Stimulated activated CD4-positive, alpha-beta T cell treated with anti-CD3 and anti-CD28 coated beads, Interleukin-4, amount 100 ng/mL, for 1 hour (primary cell): ENCODE measurements around the gene CAMK1D.
A peak's percentile ranks its signal among the peaks of the same experiment; 100 is the strongest.

Experiments used
- DNase-seq: peaks from one replicate; pipeline ENCODE4 v3.0.0-alpha.2; 2020

CAMK1D gene

GRCh38 chr10:12780634-12781601, 431.6 kb downstream of the CAMK1D start:
- DNase-seq: no peak

- no peak for DNase-seq
These were observed 432.6 kb downstream of the CAMK1D start for GRCh38 chr10:12781976-12782375.

- DNase-seq: peak; percentile 22
These were observed 433.2 kb downstream of the CAMK1D start for GRCh38 chr10:12782537-12782936.

DNA sequence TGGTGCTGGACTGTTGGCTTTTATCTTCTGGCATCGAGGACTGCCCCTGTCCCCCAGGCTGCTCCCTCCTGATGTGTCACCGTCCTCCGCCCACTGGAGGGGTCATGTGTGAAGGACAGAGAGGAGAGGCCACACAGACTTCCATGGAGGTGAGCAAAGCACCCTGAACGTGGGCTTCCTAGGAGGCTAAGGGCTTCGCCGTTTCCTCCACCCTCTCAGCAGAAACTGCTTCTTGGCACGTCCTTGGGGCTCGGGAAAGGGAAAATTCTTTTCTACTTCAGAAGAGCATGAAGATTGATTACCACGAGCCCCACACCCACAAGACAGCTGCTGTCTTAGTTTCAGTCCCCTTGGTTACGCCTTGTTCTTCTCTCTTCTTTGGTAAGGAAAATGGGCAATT, 433.9 kb downstream of the CAMK1D start:
- DNase-seq: no peak

GRCh38 chr10:12784646-12785045, 435.3 kb downstream of the CAMK1D start:
- DNase-seq: no peak

DNA sequence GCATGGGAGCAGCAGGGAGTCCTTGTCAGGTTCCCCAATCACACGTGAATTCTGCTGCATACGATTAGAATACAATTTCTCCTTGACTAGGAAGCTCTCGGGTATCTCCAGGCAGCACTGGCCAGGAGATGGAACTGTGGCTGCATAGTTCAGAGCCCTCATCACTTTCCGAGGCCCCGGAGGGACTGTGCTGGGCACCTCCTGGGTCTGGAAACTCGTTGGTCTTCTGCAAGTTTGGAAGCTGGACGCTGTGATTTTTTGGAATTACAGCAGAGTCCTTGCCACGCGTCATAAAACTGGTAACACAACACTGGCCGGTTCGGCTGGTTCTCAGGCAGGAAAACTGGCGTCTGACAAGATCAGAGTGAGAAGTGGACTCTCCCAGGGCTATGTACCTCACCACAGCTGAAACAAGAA, 436.1 kb downstream of the CAMK1D start:
- DNase-seq: no peak

- DNase-seq: no peak
These were observed 437.9 kb downstream of the CAMK1D start for GRCh38 chr10:12787297-12787696.

- DNase-seq: no peak
These were observed 438.9 kb downstream of the CAMK1D start for GRCh38 chr10:12788277-12788676.

GRCh38 chr10:12790270-12790669, 440.9 kb downstream of the CAMK1D start:
- DNase-seq: no peak

GRCh38 chr10:12791728-12792127, 442.4 kb downstream of the CAMK1D start:
- DNase-seq: no peak

GRCh38 chr10:12792889-12793556, 443.7 kb downstream of the CAMK1D start:
- DNase-seq: no peak

DNA sequence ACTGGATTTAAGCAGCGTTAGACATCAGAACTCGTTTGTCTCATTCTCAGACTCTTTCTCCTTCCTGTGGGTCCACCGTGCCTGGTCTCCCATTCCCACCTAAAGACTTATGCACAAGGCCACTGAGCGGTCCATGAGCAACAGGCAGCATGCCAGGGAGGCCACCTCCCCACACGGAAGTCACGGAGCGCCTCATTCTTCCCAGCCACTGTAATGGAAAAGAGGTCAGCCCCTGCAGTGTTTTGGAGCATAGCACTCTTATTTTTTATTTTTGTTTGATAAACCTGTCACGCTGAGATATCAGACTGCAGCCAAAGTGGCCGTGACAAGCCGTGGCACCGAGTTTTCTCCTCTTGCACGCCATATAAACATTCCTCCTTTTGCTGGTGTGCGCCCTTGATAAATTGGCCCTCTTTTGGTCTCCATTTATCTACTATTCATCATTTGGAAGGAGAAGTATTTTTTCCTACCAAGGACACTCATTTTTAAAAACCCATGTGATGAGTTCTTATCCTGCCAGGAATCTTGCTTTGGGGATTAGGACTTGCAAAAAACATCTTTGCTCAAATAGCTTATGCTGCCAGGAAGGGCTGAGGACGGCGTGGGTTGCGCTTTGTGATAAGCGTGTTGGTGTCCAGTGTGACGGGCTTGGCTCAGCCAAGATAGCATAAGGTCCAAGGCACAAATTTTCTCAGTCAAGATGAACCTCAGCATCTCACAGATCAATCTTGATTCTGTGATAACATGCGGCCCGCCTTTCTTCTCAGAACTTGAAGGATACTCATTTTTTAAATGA, 446.2 kb downstream of the CAMK1D start:
- DNase-seq: no peak

- no peak for DNase-seq
These were observed 447.2 kb downstream of the CAMK1D start for GRCh38 chr10:12796401-12797160.

DNA sequence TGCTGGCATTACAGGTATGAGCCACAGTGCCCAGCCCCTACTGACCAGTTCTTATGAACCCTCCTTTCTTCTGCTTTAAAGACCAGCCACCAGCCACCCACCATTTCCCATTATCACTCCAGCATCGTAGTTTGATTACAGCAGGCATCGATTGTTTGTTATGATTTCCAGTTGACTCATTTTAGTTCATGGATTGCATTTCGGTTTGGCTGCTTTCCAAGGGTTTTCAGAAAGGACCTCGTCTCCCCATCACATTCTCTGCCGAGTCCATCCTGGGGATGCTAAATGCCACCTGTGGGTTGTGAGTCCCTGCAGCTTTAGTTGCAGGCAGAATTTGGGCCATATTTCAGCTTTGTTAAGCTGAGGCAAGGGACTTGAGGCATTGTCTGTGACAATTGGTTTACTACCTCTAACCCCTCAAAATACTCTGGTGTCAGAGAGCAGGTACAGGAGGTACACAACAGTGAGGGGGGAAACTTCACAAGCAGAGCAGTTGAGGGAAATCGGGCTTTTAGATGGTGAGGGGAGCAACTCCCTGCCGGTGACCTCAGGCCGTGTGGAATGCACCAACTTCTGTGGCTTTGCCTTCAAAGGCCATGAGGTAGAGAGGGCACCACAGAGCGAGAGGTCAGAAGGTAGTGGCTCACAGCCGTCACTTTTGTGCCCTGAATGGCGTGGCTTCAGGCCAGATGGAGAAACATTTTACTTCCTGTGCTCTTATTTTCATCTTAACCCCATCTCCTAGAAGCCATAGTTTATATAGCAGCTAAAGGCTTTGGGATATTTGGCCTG, 448.3 kb downstream of the CAMK1D start:
- DNase-seq: no peak

DNA sequence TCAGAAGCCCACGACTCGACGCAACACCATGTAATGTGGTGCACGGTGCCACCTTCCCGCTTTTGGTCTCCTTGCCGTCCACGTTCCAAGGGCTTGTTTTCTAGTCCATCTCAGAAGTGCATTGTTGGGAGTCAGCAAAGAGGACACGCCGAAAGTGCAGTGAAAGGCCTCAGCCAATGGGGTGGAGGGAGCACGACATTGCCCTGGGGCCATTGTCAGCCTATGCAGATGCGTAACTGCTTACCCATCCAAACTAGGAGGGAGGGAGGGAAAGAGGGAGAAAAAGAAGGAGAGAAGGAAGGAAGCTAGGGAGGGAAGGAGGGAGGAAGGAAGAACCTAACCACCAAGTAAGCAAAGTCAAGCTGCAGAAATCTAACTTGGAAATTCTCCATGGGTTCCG, 449.8 kb downstream of the CAMK1D start:
- no peak for DNase-seq

GRCh38 chr10:12799714-12800113, 450.4 kb downstream of the CAMK1D start:
- DNase-seq: no peak

DNA sequence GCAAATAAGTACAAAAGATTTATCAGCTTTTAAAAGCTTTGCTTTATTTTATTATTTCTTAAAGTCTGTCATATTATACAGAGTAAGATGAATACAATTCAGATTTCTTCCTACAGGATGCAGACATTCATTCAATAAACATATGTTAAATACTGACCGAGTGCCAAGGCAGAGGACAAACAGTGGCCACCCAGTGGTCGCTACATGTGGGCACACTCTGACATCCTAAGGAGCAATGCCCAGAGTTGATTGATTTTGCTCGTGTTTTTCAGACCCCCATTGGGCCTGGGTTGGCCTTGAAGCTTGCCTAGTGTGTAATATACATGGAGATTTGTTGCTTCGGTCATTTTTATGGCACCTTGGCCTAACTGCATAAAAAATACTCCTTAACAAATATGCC, 451.0 kb downstream of the CAMK1D start:
- no peak for DNase-seq

GRCh38 chr10:12801214-12802087, 452.1 kb downstream of the CAMK1D start:
- DNase-seq: no peak

- no peak for DNase-seq
These were observed 454.4 kb downstream of the CAMK1D start for GRCh38 chr10:12803776-12804175.

DNA sequence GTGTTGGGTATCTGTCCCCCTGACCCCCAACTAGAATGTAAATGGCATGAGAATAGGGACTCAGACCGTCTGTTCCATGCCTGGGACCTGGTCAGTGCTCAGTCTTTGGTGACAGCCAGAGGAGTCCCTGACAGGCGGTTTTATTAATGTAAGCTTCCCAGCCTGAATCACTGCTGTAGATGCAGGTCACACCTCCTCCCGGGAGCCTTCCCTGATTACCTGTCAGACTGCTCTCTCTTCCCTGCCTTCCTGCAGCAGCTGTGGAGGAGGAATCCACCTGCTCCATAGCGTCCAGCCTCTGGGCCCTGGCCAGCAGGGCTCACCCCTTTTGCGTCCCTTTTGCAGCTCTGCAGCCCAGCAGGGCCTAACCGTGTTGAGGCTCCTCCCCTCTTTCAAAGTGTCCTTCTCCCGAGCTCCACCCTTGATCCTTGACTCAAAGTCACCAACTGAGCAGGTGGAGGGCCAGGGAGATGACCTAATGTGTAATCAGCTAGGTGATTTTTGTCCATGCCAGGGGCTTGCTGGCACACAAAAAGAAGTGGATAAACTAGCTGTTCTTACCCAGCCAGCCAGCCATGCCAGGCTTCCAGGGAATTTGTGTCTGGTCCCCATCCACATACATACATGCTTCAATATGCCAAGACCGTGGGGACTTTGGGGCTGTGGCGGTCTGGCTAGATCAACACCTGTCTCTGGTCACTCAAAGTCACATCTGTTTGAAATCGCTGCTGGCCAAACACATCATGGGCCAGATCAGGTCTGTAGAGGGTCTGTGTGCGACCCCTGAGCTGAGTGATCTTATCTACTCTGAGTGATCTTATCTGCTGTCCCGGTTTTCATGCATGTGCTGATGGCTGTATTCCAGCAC, 457.1 kb downstream of the CAMK1D start:
- DNase-seq: no peak
